GM23248 (cell line): ENCODE results near the gene BCO1. TPM values are rescaled to one million over a fixed set of nuclear protein-coding genes. Genes with fewer than 3 reads are reported as not detected.

ENCODE experiments used
- DNase-seq: peaks from one replicate; pipeline ENCODE4 v3.0.0-alpha.2; 2015
- H2AFZ ChIP-seq: fragments of 200-600 bp; sonication (generic); 2 replicates; pipeline ENCODE4 v1.6.1; 2016; ENCODE audit warnings: antibody characterized with exemption
- H3F3A ChIP-seq: fragments of 200-600 bp; sonication (generic); 2 replicates; pipeline ENCODE4 v1.6.1; 2016; ENCODE audit warnings: mild to moderate bottlenecking, antibody characterized with exemption, mixed run types; ENCODE audit not compliant: insufficient read depth
- H3K27ac ChIP-seq: fragments of 200-600 bp; sonication (generic); 2 replicates; pipeline ENCODE4 v1.5.1; 2016; ENCODE audit warnings: mild to moderate bottlenecking
- H3K27me3 ChIP-seq: fragments of 200-600 bp; sonication (generic); replicated peaks from 2 replicates; pipeline ENCODE4 v1.6.1; 2016; ENCODE audit warnings: mild to moderate bottlenecking; ENCODE audit not compliant: insufficient read depth
- H3K36me3 ChIP-seq: fragments of 200-600 bp; sonication (generic); 2 replicates; pipeline ENCODE4 v1.6.1; 2016; ENCODE audit warnings: low read depth, mild to moderate bottlenecking
- H3K4me1 ChIP-seq: fragments of 200-600 bp; sonication (generic); 2 replicates; pipeline ENCODE4 v1.6.1; 2016; ENCODE audit warnings: mild to moderate bottlenecking; ENCODE audit not compliant: insufficient read depth
- H3K4me2 ChIP-seq: fragments of 200-600 bp; sonication (generic); one replicate; pipeline ENCODE4 v1.6.1; 2016; ENCODE audit warnings: mild to moderate bottlenecking; ENCODE audit not compliant: unreplicated experiment
- H3K4me3 ChIP-seq: fragments of 200-600 bp; sonication (generic); 2 replicates; pipeline ENCODE4 v1.5.1; 2016; ENCODE audit warnings: mild to moderate bottlenecking
- H3K79me2 ChIP-seq: fragments of 200-600 bp; sonication (generic); 2 replicates; pipeline ENCODE4 v1.6.1; 2016; ENCODE audit warnings: mild to moderate bottlenecking; ENCODE audit not compliant: insufficient read depth
- H3K9ac ChIP-seq: fragments of 200-600 bp; sonication (generic); 2 replicates; pipeline ENCODE4 v1.6.1; 2016; ENCODE audit warnings: mild to moderate bottlenecking
- H3K9me2 ChIP-seq: fragments of 200-600 bp; sonication (generic); 2 replicates; pipeline ENCODE4 v1.6.1; 2016; ENCODE audit warnings: mixed run types, mild to moderate bottlenecking, moderate library complexity; ENCODE audit not compliant: insufficient read depth
- H3K9me3 ChIP-seq: fragments of 200-600 bp; sonication (generic); one replicate; pipeline ENCODE4 v1.6.1; 2017; ENCODE audit warnings: low read depth
- H4K20me1 ChIP-seq: fragments of 200-600 bp; sonication (generic); 2 replicates; pipeline ENCODE4 v1.6.0; 2016; ENCODE audit not compliant: insufficient read depth
- EZH2 ChIP-seq: fragments of 200-600 bp; sonication (generic); IDR thresholded peaks from 2 replicates; pipeline ENCODE4 v1.6.1; 2018; ENCODE audit warnings: antibody characterized with exemption, mild to moderate bottlenecking; ENCODE audit not compliant: insufficient read depth, poor library complexity, severe bottlenecking
- EZH2phosphoT487 ChIP-seq: fragments of 200-600 bp; sonication (generic); IDR thresholded peaks from 2 replicates; pipeline ENCODE4 v1.6.1; 2018; ENCODE audit warnings: antibody characterized with exemption, moderate library complexity, mild to moderate bottlenecking, low read depth; ENCODE audit not compliant: insufficient read depth
- WGBS, 2 experiments: methylation state at CpG; one replicate each; pipeline ENCODE4 v1.1.6; 2015 to 2017; ENCODE audit warnings: low lambda C conversion rate in 2 of 2, low coverage in 1 of 2; ENCODE audit errors: missing lambda C conversion rate in 2 of 2; 5-methylcytosine and 5-hydroxymethylcytosine counted together
- in situ Hi-C: fragments of 300-500 bp; cut with MboI; formaldehyde crosslinking; loops from 2 replicates; pipeline ENCODE4 v1.15.0; 2020
- polyA plus RNA-seq: library from polyadenylated mRNA; unstranded; fragments of >200 nt; fragmentation: Nextera tagmentation; extraction: Ambion mirVana; gene quantifications from 2 replicates; pipeline ENCODE4 v1.2.1, GENCODE V29; 2016
- total RNA-seq: library from RNA; depleted of rRNA; stranded (reverse); fragments of >200 nt; shearing (Covaris generic); gene quantifications from 2 replicates; pipeline ENCODE4 v1.2.3, GENCODE V29; 2014

BCO1 gene
- total and polyA plus RNA-seq, 2 experiments from 2014 or later = not detected

GRCh38 chr16:81307770-81308169, 69.3 kb downstream of the BCO1 start:
- H3K9ac ChIP-seq = no peak overlapping the region
- in situ Hi-C loops = no loop called here

DNA sequence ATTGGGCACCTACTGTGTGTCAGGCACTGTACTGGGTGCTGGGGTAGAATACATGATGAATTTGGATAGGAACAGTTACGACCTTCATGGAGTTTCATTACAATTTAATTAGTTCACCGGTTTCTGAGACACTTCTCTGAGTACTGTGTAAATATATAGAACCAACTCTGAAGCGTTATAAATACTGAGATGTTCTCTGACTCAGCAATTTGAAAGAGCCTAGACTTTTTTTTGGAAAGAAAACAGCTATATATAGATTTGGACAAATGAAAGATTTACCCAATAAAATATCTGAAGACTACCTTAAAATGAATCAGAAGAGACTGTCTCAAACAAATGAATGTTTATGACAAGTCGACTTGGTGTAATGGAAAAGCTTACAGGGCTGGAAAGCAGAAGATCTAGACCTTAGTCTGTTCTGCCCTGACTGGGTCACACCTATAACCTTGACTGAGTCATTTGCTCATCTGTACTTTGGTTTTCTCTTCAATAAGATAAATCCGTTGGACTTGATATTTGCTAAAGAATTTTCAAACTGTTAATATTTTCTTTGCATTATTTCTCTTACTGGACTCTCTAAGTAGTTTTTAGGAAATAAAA, 71.7 kb downstream of the BCO1 start:
- Histone ChIP-seq H3K36me3 (no peaks in the 10 kb centered on the region), H3K9me3 (no peaks in the 10 kb centered on the region), H3K27me3 (no peaks in the 10 kb centered on the region), H3F3A (no peaks in the 10 kb centered on the region), H3K9ac (no peak overlapping the region), H3K4me3 (no peak overlapping the region), H3K27ac (no peak overlapping the region), H2AFZ (no peak overlapping the region), H3K79me2 (peaks cover 27% of the 10 kb centered on the region), H3K9me2 (no peaks in the 10 kb centered on the region), H3K4me1 (peaks cover 7% of the 10 kb centered on the region; the same call in 1 of the 2 replicates), H3K4me2 (no peak overlapping the region), H4K20me1 (no peaks in the 10 kb centered on the region)
- WGBS, 2 experiments = 95 to 96% methylated on average over 5 of the region's 5 CpGs
- TF ChIP-seq EZH2phosphoT487 (no peak), EZH2 (no peak)
- in situ Hi-C loops = no loop called here
- no peak for DNase-seq

More at GRCh38 chr16:81307770-81308169, 69.3 kb downstream of the BCO1 start:
- Histone ChIP-seq H3K4me1 (no peaks in the 10 kb centered on the region), H3K9me2 (no peaks in the 10 kb centered on the region), H3K4me3 (no peak overlapping the region), H2AFZ (no peak overlapping the region), H3K36me3 (no peaks in the 10 kb centered on the region), H3K79me2 (peaks cover 11% of the 10 kb centered on the region), H3K4me2 (no peak overlapping the region), H3F3A (no peaks in the 10 kb centered on the region), H4K20me1 (no peaks in the 10 kb centered on the region), H3K27ac (no peak overlapping the region), H3K9me3 (no peaks in the 10 kb centered on the region), H3K27me3 (no peaks in the 10 kb centered on the region)
- WGBS, 2 experiments = 90 to 94% methylated on average over 3 of the region's 3 CpGs
- TF ChIP-seq EZH2phosphoT487 = no peak
- no peak for TF ChIP-seq EZH2
- DNase-seq = no peak

DNA sequence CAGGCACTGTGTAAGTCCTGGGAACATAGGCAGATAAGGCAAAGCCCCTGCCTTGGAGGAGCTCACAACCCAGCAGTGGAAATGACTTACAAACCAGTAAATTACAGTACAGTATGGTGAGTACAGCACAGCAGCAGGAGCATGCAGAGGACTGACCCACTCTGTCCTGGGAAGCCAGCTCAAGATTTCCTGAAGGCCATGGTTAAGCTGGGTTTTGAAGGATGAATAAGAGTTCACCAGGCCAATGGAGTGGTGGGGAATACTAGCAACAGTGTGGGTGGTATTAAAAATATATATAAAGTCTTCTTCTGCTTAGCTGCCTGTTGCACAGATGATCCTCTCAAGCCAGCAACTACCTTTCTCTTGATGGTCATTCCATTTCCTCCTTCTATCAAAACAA, 73.3 kb downstream of the BCO1 start:
- Histone ChIP-seq H4K20me1 (no peaks in the 10 kb centered on the region), H3K9me3 (no peaks in the 10 kb centered on the region), H3K4me1 (peaks cover 7% of the 10 kb centered on the region; the same call in 1 of the 2 replicates), H2AFZ (no peak overlapping the region), H3K27me3 (no peaks in the 10 kb centered on the region), H3K9ac (no peak overlapping the region), H3K79me2 (peaks cover 30% of the 10 kb centered on the region), H3F3A (peaks cover 5% of the 10 kb centered on the region), H3K4me2 (no peak overlapping the region), H3K36me3 (no peaks in the 10 kb centered on the region), H3K4me3 (no peak overlapping the region), H3K27ac (no peak overlapping the region), H3K9me2 (no peaks in the 10 kb centered on the region)
- no peak for TF ChIP-seq EZH2
- DNase-seq = no peak
- in situ Hi-C loops = no loop called here

DNA sequence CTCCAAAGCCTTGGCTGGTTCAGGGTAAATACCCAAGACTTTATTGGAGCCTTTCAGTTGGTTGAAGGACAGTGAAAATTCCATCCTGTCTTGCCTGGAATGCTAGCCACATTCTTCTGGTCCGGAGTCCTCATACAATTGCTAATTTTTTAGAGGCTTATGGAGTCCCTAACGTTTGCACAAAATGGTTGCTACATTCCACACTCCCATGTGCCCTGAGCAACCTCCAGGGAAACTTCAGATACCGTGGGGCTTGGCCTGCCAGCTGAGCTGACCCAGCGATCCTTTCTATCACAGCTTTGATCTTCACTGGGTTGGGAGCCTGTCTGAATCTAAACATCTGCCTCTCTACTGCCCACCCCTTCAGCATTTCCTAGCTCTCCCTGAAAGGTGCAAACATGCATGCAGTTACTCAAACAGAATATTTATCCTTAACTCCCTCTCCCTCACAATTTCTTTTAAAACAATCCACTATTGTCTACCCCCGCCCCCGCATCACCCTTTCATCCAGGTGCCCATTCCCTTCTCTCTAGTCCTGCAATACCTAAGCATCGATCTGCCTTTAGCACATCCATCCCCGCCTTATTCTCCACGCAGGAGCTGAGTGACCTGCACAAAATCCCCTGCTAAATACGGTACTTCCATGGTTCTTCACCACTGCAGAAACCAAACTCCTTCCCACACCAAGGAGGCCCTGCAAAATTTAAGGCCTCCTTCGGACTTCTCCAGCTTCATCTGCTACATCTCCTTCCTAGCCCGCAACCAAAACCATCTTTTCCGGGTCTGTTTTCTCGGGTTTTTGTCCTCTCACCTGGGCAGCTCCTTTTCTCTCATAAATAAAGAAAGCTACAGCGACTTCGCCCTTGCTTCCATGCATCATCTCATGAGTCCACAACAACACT, 75.5 kb downstream of the BCO1 start:
- Histone ChIP-seq H3K9me3 (no peaks in the 10 kb centered on the region), H3F3A (peaks cover 5% of the 10 kb centered on the region), H3K36me3 (no peaks in the 10 kb centered on the region), H3K27me3 (no peaks in the 10 kb centered on the region), H3K4me3 (peak overlapping the region; percentile 97), H2AFZ (peak overlapping the region; percentile 96), H3K9me2 (no peaks in the 10 kb centered on the region), H3K27ac (peak overlapping the region; percentile 58), H3K79me2 (peaks cover 52% of the 10 kb centered on the region), H3K9ac (peak overlapping the region; percentile 86), H4K20me1 (no peaks in the 10 kb centered on the region), H3K4me1 (peaks cover 10% of the 10 kb centered on the region; the same call in 1 of the 2 replicates), H3K4me2 (peak overlapping the region; percentile 94)
- in situ Hi-C loops = no loop called here
- TF ChIP-seq EZH2 = no peak
- no peak for TF ChIP-seq EZH2phosphoT487
- peak; percentile 25 for DNase-seq
- WGBS, 2 experiments = 4 to 5% methylated on average over 16 of the region's 16 CpGs
